ENCODE data around the gene SORCS2. TPM values are rescaled to one million over a fixed set of nuclear protein-coding genes. Genes with fewer than 3 reads are reported as not detected.
A peak's percentile ranks its signal among the peaks of the same experiment; 100 is the strongest.

The SORCS2 gene
- total and polyA plus RNA-seq, 2 of the 13 experiments (the other 11 are each of a cell fraction or from before 2014, with no cell fraction given): 0.82 to 1.0 TPM

GRCh38 chr4:7564242-7564641, 371.9 kb downstream of the SORCS2 start (continued):
- TF ChIP-seq POGK (CRISPR knock-in tag; conservative IDR thresholded peaks at IDR 0.05): no peak
- no peak for TF ChIP-seq ZNF274 (CRISPR knock-in tag; IDR thresholded peaks at IDR 0.05)
- no peak for TF ChIP-seq ZNF501 (CRISPR knock-in tag; IDR thresholded peaks at IDR 0.05)
- TF ChIP-seq TBX3 (IDR thresholded peaks at IDR 0.05; ENCODE audit: borderline replicate concordance): no peak
- no peak for TF ChIP-seq SMAD3 (CRISPR knock-in tag; IDR thresholded peaks at IDR 0.05)
- no peak for TF ChIP-seq MNT (IDR thresholded peaks at IDR 0.05)
- no peak for TF ChIP-seq ZNF496 (CRISPR knock-in tag; IDR thresholded peaks at IDR 0.05; ENCODE audit: insufficient replicate concordance)
- TF ChIP-seq RAD21 (CRISPR knock-in tag; IDR thresholded peaks at IDR 0.05): no peak
- no peak for TF ChIP-seq ZNF121 (CRISPR knock-in tag; IDR thresholded peaks at IDR 0.05)
- no peak for TF ChIP-seq SRSF1 (optimal IDR thresholded peaks at IDR 0.05; ENCODE audit: low read depth, low read length)
- no peak for TF ChIP-seq FOXC1 (CRISPR knock-in tag; IDR thresholded peaks at IDR 0.05; ENCODE audit: borderline replicate concordance)
- no peak for TF ChIP-seq ZBTB44 (CRISPR knock-in tag; IDR thresholded peaks at IDR 0.05)
- TF ChIP-seq ELF1 (CRISPR knock-in tag; IDR thresholded peaks at IDR 0.05): no peak
- TF ChIP-seq RAD51 (IDR thresholded peaks at IDR 0.05; ENCODE audit: borderline replicate concordance): no peak
- no peak for TF ChIP-seq ZNF772 (CRISPR knock-in tag; IDR thresholded peaks at IDR 0.05)
- TF ChIP-seq FOXK1 (CRISPR knock-in tag; IDR thresholded peaks at IDR 0.05; ENCODE audit: borderline replicate concordance, low read depth): no peak
- peak; percentile 53 for TF ChIP-seq SOX5 (CRISPR knock-in tag; IDR thresholded peaks at IDR 0.05; ENCODE audit: borderline replicate concordance)
- no peak for TF ChIP-seq ZNF777 (CRISPR knock-in tag; IDR thresholded peaks at IDR 0.05)
- TF ChIP-seq RCOR2 (CRISPR knock-in tag; IDR thresholded peaks at IDR 0.05): no peak
- TF ChIP-seq GTF2F1 (IDR thresholded peaks at IDR 0.05; ENCODE audit: low read length): no peak
- TF ChIP-seq ZNF296 (CRISPR knock-in tag; conservative IDR thresholded peaks at IDR 0.05): no peak
- no peak for TF ChIP-seq ARHGAP35 (CRISPR knock-in tag; IDR thresholded peaks at IDR 0.05; ENCODE audit: borderline replicate concordance)
- TF ChIP-seq ZZZ3 (CRISPR knock-in tag; IDR thresholded peaks at IDR 0.05; ENCODE audit: borderline replicate concordance): no peak
- TF ChIP-seq MTERF4 (CRISPR knock-in tag; IDR thresholded peaks at IDR 0.05): no peak
